GM21717 (cell line): ENCODE measurements around the gene C2CD4B.

Experiments used
- ATAC-seq: cut with Tn5 transposase; IDR thresholded peaks from one replicate; pipeline ENCODE4 v1.9.1; 2021; ENCODE audit warnings: mild to moderate bottlenecking, moderate library complexity; ENCODE audit not compliant: unreplicated experiment

C2CD4B gene

GRCh38 chr15:62165104-62165792 is at the start of gene C2CD4B:
Gene C2CD4B, minus strand, starts transcription at chr15:62165285. Its CDS starts 301 bp downstream, at chr15:62164984.
- ATAC-seq, result no peak

- no peak for ATAC-seq
These were observed 47.7 kb upstream of the C2CD4B start for GRCh38 chr15:62212741-62213140.

- no peak for ATAC-seq
These were observed 46.3 kb upstream of the C2CD4B start for GRCh38 chr15:62211348-62211747.

GRCh38 chr15:62209821-62210220 is 44.7 kb upstream of the C2CD4B start:
- ATAC-seq, result no peak

GRCh38 chr15:62209322-62209721 is 44.2 kb upstream of the C2CD4B start:
- ATAC-seq, result no peak

- no peak for ATAC-seq
These were observed 43.8 kb upstream of the C2CD4B start for GRCh38 chr15:62208884-62209283.

- no peak for ATAC-seq
These were observed 43.3 kb upstream of the C2CD4B start for GRCh38 chr15:62208367-62208766.

GRCh38 chr15:62190675-62191074 is 25.6 kb upstream of the C2CD4B start:
- ATAC-seq, result no peak

GRCh38 chr15:62190274-62190673 is 25.2 kb upstream of the C2CD4B start:
- ATAC-seq, result no peak

GRCh38 chr15:62188744-62189143 is 23.7 kb upstream of the C2CD4B start:
- ATAC-seq, result no peak

GRCh38 chr15:62187910-62188309 is 22.8 kb upstream of the C2CD4B start:
- no peak for ATAC-seq

GRCh38 chr15:62187425-62187824 is 22.3 kb upstream of the C2CD4B start:
- ATAC-seq, result no peak

- ATAC-seq, result no peak
These were observed 21.5 kb upstream of the C2CD4B start for GRCh38 chr15:62186578-62186977.

- no peak for ATAC-seq
These were observed 18.0 kb upstream of the C2CD4B start for GRCh38 chr15:62183130-62183529.

- ATAC-seq, result no peak
These were observed 8.1 kb upstream of the C2CD4B start for GRCh38 chr15:62173215-62173614.

- ATAC-seq, result no peak
These were observed 6.8 kb upstream of the C2CD4B start for GRCh38 chr15:62171882-62172281.

GRCh38 chr15:62165793-62166375 is 799 bp upstream of the C2CD4B start:
- no peak for ATAC-seq

- no peak for ATAC-seq
These were observed 535 bp downstream of the C2CD4B start for GRCh38 chr15:62164396-62165103.

GRCh38 chr15:62164014-62164395 is 1.1 kb downstream of the C2CD4B start:
- no peak for ATAC-seq

GRCh38 chr15:62163397-62164013 is 1.6 kb downstream of the C2CD4B start:
- no peak for ATAC-seq

- no peak for ATAC-seq
These were observed 11.9 kb downstream of the C2CD4B start for GRCh38 chr15:62153228-62153627.

- no peak for ATAC-seq
These were observed 14.6 kb downstream of the C2CD4B start for GRCh38 chr15:62150445-62150844.
